K562 (cell line): ENCODE measurements around the gene LY6G5B. TPM values are rescaled to one million over a fixed set of nuclear protein-coding genes. Genes with fewer than 3 reads are reported as not detected.
A peak's percentile ranks its signal among the peaks of the same experiment; 100 is the strongest.

Experiments used
- BACH1 ChIP-seq: fragments of 200-800 bp; sonication (Bioruptor generic); IDR thresholded peaks from 2 replicates; pipeline ENCODE4 v1.6.1; 2016; ENCODE audit warnings: missing genetic modification characterization, missing compliant biosample characterization
- CHD1 ChIP-seq: fragments of 200-600 bp; sonication (generic); IDR thresholded peaks from one replicate; pipeline ENCODE4 v1.6.1; 2012; ENCODE audit warnings: mild to moderate bottlenecking, moderate library complexity, low read length, inconsistent platforms
- DMBX1 ChIP-seq: fragments of 250-450 bp; sonication (Bioruptor Pico); IDR thresholded peaks from 2 replicates; pipeline ENCODE4 v1.8.0; 2022; ENCODE audit warnings: inconsistent platforms, mild to moderate bottlenecking, moderate library complexity, borderline replicate concordance
- ETV1 ChIP-seq: fragments of 450-650 bp; conservative IDR thresholded peaks from 2 replicates; pipeline ENCODE4 v1.6.1; 2016; ENCODE audit warnings: missing genetic modification characterization, control low read depth, low read depth, missing compliant biosample characterization
- NFXL1 ChIP-seq: fragments of 450-650 bp; formaldehyde crosslinking; IDR thresholded peaks from 2 replicates; pipeline ENCODE4 v1.4.0; 2021; ENCODE audit warnings: mild to moderate bottlenecking
- SIN3B ChIP-seq: fragments of 450-650 bp; IDR thresholded peaks from 2 replicates; pipeline ENCODE4 v1.6.1; 2017; ENCODE audit warnings: low read depth, mild to moderate bottlenecking, moderate library complexity
- ZNF217 ChIP-seq: sonication (generic); formaldehyde crosslinking; IDR thresholded peaks from 2 replicates; pipeline ENCODE4 v1.8.0; 2022; ENCODE audit warnings: mild to moderate bottlenecking, missing genetic modification reagents
- ZNF512 ChIP-seq: IDR thresholded peaks from 2 replicates; pipeline ENCODE4 v1.6.1; 2016; ENCODE audit warnings: missing genetic modification characterization, missing compliant biosample characterization
- polyA plus RNA-seq, 8 experiments: library from polyadenylated mRNA; depleted of rRNA in 4 of 8; stranded (reverse) in 5 of 8; unstranded in 3 of 8; fragments of >200 nt; fragmentation: Nextera tagmentation in 2 of 8; fragmentation: Illumina TruSeq in 1 of 8; extraction: Ambion mirVana in 2 of 8; extraction: Trizol in 1 of 8; gene quantifications; 2 replicates each; pipeline versions ENCODE4 v1.2.1 to v1.2.3, GENCODE V29; 2011 to 2014; ENCODE audit warnings: inconsistent platforms in 1 of 8, missing spikeins in 1 of 8
- total RNA-seq, 7 experiments: library from RNA; depleted of rRNA in 6 of 7; stranded (reverse); fragments of >200 nt in 6 of 7; fragmentation: Illumina TruSeq in 2 of 7; extraction: Trizol in 2 of 7; gene quantifications; 2 replicates each; pipeline versions ENCODE4 v1.2.1 to v1.2.3, GENCODE V29; 2011 to 2021; ENCODE audit warnings: low replicate concordance in 1 of 7
- TF ChIP-seq, protein P1 (sequence below): IDR thresholded peaks from 2 replicates; pipeline ENCODE4 v1.6.1; 2011; ENCODE audit not compliant: insufficient read length; ENCODE audit errors: extremely low read depth
- TF ChIP-seq, protein P2 (sequence below), 2 experiments: IDR thresholded peaks; 2 replicates each; pipeline ENCODE4 v1.6.1; 2011; ENCODE audit warnings: borderline replicate concordance in 1 of 2, control low read depth in 1 of 2, low read depth in 1 of 2, low read length in 1 of 2, mild to moderate bottlenecking in 1 of 2, mixed read lengths in 1 of 2, moderate library complexity in 1 of 2; ENCODE audit not compliant: insufficient read depth in 1 of 2, insufficient read length in 1 of 2, poor library complexity in 1 of 2, severe bottlenecking in 1 of 2; ENCODE audit errors: extremely low read depth in 1 of 2

LY6G5B gene
- total and polyA plus RNA-seq, 9 of the 15 experiments (the other 6 are each of a cell fraction or from before 2014, with no cell fraction given) = 6.0 to 27.0 (median 7.5) TPM

GRCh38 chr6:31621320-31621939 is 48.3 kb upstream of the LY6G5B start (continued):
- TF ChIP-seq, protein P1, sequence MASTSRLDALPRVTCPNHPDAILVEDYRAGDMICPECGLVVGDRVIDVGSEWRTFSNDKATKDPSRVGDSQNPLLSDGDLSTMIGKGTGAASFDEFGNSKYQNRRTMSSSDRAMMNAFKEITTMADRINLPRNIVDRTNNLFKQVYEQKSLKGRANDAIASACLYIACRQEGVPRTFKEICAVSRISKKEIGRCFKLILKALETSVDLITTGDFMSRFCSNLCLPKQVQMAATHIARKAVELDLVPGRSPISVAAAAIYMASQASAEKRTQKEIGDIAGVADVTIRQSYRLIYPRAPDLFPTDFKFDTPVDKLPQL = no peak
- TF ChIP-seq NFXL1 (CRISPR knock-in tag) (no peak), ZNF217 (CRISPR knock-in tag) (no peak), SIN3B (no peak), DMBX1 (CRISPR knock-in tag) (0 out of 2 replicates have a peak, but pooled peaks have one; percentile 25), ETV1 (tag) (no peak), CHD1 (peak; percentile 95), ZNF512 (peak; percentile 94), BACH1 (tag) (peak; percentile 20; the same call in 1 of the 2 replicates)
- TF ChIP-seq, protein P2, sequence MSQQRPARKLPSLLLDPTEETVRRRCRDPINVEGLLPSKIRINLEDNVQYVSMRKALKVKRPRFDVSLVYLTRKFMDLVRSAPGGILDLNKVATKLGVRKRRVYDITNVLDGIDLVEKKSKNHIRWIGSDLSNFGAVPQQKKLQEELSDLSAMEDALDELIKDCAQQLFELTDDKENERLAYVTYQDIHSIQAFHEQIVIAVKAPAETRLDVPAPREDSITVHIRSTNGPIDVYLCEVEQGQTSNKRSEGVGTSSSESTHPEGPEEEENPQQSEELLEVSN (IDR thresholded peaks at IDR 0.05; ENCODE audit: borderline replicate concordance in 1 of 2, extremely low read depth in 1 of 2, insufficient read depth in 1 of 2, insufficient read length in 1 of 2, low read depth in 1 of 2, low read length in 1 of 2, poor library complexity in 1 of 2, severe bottlenecking in 1 of 2) = no peak
